ENCODE measurements around the gene TRIM17.

The TRIM17 gene

GRCh38 chr1:228393811-228394570 lies 22.7 kb downstream of the TRIM17 start:
- Histone ChIP-seq H3K36me3 (ENCODE audit: control insufficient read depth in 2 of 2, insufficient read depth in 2 of 2, low read length in 2 of 2) (peaks cover 32 to 49% of the 10 kb centered on the region in 2 donors), H3K27me3 (ENCODE audit: control insufficient read depth in 2 of 2, insufficient read depth in 2 of 2, low read length in 2 of 2) (no peaks in the 10 kb centered on the region), H3K4me3 (ENCODE audit: low read length in 2 of 2) (no peak overlapping the region), H3K4me1 (ENCODE audit: control insufficient read depth in 2 of 2, insufficient read depth in 2 of 2, low read length in 2 of 2) (no peaks in the 10 kb centered on the region), H3K27ac (ENCODE audit: low read depth in 2 of 2, low read length in 2 of 2) (no peak overlapping the region), H3K9ac (ENCODE audit: low read depth in 1 of 2, low read length in 2 of 2) (no peak overlapping the region), H3K9me3 (ENCODE audit: control insufficient read depth in 2 of 2, low read length in 2 of 2) (no peaks in the 10 kb centered on the region)

DNA sequence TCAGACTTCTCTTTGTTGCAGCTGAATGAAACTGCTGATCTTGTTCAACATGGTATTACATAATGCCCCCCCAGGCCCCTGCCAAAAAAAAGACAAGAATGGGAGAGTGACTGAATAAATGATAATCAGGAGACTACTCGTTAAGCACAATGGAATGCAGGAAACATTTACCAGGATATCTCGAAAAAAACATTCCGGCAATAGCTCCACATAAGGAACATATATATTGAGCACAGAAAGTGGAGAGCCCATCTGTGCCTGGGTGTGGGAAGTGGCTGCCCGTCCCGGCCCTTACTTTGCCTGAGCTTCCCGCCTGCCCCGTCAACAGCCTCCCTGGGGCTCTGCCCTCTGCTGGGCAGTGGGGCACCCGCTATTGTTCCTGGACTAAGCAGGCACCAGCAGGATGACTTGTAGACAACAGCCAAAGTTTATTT lies 23.4 kb downstream of the TRIM17 start:
- no peaks in the 10 kb centered on the region for H3K27me3 ChIP-seq (ENCODE audit: control insufficient read depth in 2 of 2, insufficient read depth in 2 of 2, low read length in 2 of 2)
- no peak overlapping the region for H3K4me3 ChIP-seq (ENCODE audit: low read length in 2 of 2)
- peaks cover 32 to 44% of the 10 kb centered on the region in 2 donors for H3K36me3 ChIP-seq (ENCODE audit: control insufficient read depth in 2 of 2, insufficient read depth in 2 of 2, low read length in 2 of 2)
- H3K4me1 ChIP-seq (ENCODE audit: control insufficient read depth in 2 of 2, insufficient read depth in 2 of 2, low read length in 2 of 2) = no peaks in the 10 kb centered on the region
- no peaks in the 10 kb centered on the region for H3K9me3 ChIP-seq (ENCODE audit: control insufficient read depth in 2 of 2, low read length in 2 of 2)
- H3K27ac ChIP-seq (ENCODE audit: low read depth in 2 of 2, low read length in 2 of 2) = no peak overlapping the region
- H3K9ac ChIP-seq (ENCODE audit: low read depth in 1 of 2, low read length in 2 of 2) = no peak overlapping the region

- H3K36me3 ChIP-seq (ENCODE audit: control insufficient read depth in 2 of 2, insufficient read depth in 2 of 2, low read length in 2 of 2) = peaks cover 25 to 36% of the 10 kb centered on the region in 2 donors
- H3K27ac ChIP-seq (ENCODE audit: low read depth in 2 of 2, low read length in 2 of 2) = no peak overlapping the region
- H3K9ac ChIP-seq (ENCODE audit: low read depth in 1 of 2, low read length in 2 of 2) = no peak overlapping the region
- no peak overlapping the region for H3K4me3 ChIP-seq (ENCODE audit: low read length in 2 of 2)
- no peaks in the 10 kb centered on the region for H3K27me3 ChIP-seq (ENCODE audit: control insufficient read depth in 2 of 2, insufficient read depth in 2 of 2, low read length in 2 of 2)
- H3K4me1 ChIP-seq (ENCODE audit: control insufficient read depth in 2 of 2, insufficient read depth in 2 of 2, low read length in 2 of 2) = no peaks in the 10 kb centered on the region
- H3K9me3 ChIP-seq (ENCODE audit: control insufficient read depth in 2 of 2, low read length in 2 of 2) = no peaks in the 10 kb centered on the region
Observed at GRCh38 chr1:228392111-228392936, 24.3 kb downstream of the TRIM17 start.

DNA sequence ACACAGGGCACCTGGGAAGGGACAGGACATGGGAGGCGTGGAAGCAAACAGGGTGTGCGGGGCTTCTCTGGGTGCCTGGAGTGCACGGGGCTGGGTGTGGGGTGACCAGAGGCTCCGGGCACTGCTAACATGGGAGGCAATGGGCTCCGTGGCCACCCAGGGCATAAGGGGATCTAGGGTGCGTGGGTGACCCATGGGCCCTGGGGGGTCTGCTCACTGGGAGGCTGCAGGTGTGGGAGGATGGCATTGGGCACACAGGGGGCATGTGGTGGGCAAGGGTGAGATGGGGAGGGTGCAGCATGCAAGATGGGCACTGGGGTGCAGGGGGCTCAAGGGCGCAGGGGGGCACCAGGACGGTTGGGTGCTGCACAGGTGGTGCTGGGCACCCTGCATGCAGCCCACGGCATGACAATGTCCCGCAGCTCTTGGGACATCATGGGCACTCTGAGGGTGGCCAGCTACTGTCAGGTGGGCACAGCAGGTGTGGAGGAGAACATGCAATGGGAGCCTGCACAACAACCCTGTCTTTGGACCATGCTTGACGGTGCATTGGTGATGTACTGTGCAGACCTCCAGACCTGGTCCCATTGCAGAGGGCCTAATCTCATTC lies 25.1 kb downstream of the TRIM17 start:
- no peak overlapping the region for H3K9ac ChIP-seq (ENCODE audit: low read depth in 1 of 2, low read length in 2 of 2)

GRCh38 chr1:228390649-228391048 lies 26.0 kb downstream of the TRIM17 start:
- Histone ChIP-seq H3K27ac (ENCODE audit: low read depth in 2 of 2, low read length in 2 of 2) (no peak overlapping the region), H3K9ac (ENCODE audit: low read depth in 1 of 2, low read length in 2 of 2) (no peak overlapping the region), H3K9me3 (ENCODE audit: control insufficient read depth in 2 of 2, low read length in 2 of 2) (no peaks in the 10 kb centered on the region), H3K27me3 (ENCODE audit: control insufficient read depth in 2 of 2, insufficient read depth in 2 of 2, low read length in 2 of 2) (no peaks in the 10 kb centered on the region), H3K36me3 (ENCODE audit: control insufficient read depth in 2 of 2, insufficient read depth in 2 of 2, low read length in 2 of 2) (peaks cover 11 to 21% of the 10 kb centered on the region in 2 donors), H3K4me3 (ENCODE audit: low read length in 2 of 2) (no peak overlapping the region), H3K4me1 (ENCODE audit: control insufficient read depth in 2 of 2, insufficient read depth in 2 of 2, low read length in 2 of 2) (no peaks in the 10 kb centered on the region)

More for the DNA sequence above, 25.1 kb downstream of the TRIM17 start:
- Histone ChIP-seq H3K36me3 (ENCODE audit: control insufficient read depth in 2 of 2, insufficient read depth in 2 of 2, low read length in 2 of 2) (peaks cover 19 to 29% of the 10 kb centered on the region in 2 donors), H3K4me1 (ENCODE audit: control insufficient read depth in 2 of 2, insufficient read depth in 2 of 2, low read length in 2 of 2) (no peaks in the 10 kb centered on the region), H3K9me3 (ENCODE audit: control insufficient read depth in 2 of 2, low read length in 2 of 2) (no peaks in the 10 kb centered on the region), H3K27ac (ENCODE audit: low read depth in 2 of 2, low read length in 2 of 2) (no peak overlapping the region), H3K4me3 (ENCODE audit: low read length in 2 of 2) (no peak overlapping the region), H3K27me3 (ENCODE audit: control insufficient read depth in 2 of 2, insufficient read depth in 2 of 2, low read length in 2 of 2) (no peaks in the 10 kb centered on the region)

GRCh38 chr1:228387321-228387720 lies 29.3 kb downstream of the TRIM17 start:
- Histone ChIP-seq H3K27ac (ENCODE audit: low read depth in 2 of 2, low read length in 2 of 2) (no peak overlapping the region), H3K4me1 (ENCODE audit: control insufficient read depth in 2 of 2, insufficient read depth in 2 of 2, low read length in 2 of 2) (no peaks in the 10 kb centered on the region), H3K27me3 (ENCODE audit: control insufficient read depth in 2 of 2, insufficient read depth in 2 of 2, low read length in 2 of 2) (no peaks in the 10 kb centered on the region), H3K4me3 (ENCODE audit: low read length in 2 of 2) (no peak overlapping the region), H3K9ac (ENCODE audit: low read depth in 1 of 2, low read length in 2 of 2) (no peak overlapping the region), H3K36me3 (ENCODE audit: control insufficient read depth in 2 of 2, insufficient read depth in 2 of 2, low read length in 2 of 2) (peaks cover 0 to 6% of the 10 kb centered on the region in 2 donors), H3K9me3 (ENCODE audit: control insufficient read depth in 2 of 2, low read length in 2 of 2) (no peaks in the 10 kb centered on the region)

GRCh38 chr1:228385232-228385631 lies 31.4 kb downstream of the TRIM17 start:
- Histone ChIP-seq H3K9ac (ENCODE audit: low read depth in 1 of 2, low read length in 2 of 2) (no peak overlapping the region), H3K36me3 (ENCODE audit: control insufficient read depth in 2 of 2, insufficient read depth in 2 of 2, low read length in 2 of 2) (no peaks in the 10 kb centered on the region), H3K9me3 (ENCODE audit: control insufficient read depth in 2 of 2, low read length in 2 of 2) (no peaks in the 10 kb centered on the region), H3K27ac (ENCODE audit: low read depth in 2 of 2, low read length in 2 of 2) (no peak overlapping the region), H3K4me3 (ENCODE audit: low read length in 2 of 2) (no peak overlapping the region), H3K27me3 (ENCODE audit: control insufficient read depth in 2 of 2, insufficient read depth in 2 of 2, low read length in 2 of 2) (peaks cover 0 to 4% of the 10 kb centered on the region in 2 donors), H3K4me1 (ENCODE audit: control insufficient read depth in 2 of 2, insufficient read depth in 2 of 2, low read length in 2 of 2) (peaks cover 0 to 3% of the 10 kb centered on the region in 2 donors)

DNA sequence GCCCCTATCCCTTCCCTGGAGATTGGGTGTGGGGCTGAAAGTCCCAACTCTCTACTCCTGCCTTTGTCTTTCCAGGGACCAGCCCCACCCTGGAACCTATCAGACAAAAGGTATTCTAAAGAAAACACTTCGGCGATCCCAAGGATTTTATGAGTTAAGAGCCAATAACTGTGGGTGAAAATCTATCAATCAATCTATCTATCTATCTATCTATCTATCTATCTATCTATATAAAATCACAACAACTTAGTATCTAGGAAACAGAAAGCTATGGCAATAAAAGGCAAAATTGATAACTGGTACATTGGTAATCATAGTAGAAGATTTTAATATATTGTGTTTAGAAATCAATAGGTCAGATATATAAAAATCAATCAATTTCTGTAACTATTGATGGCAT lies 32.9 kb downstream of the TRIM17 start:
- H3K4me3 ChIP-seq (ENCODE audit: low read length in 2 of 2) = no peak overlapping the region
- no peak overlapping the region for H3K27ac ChIP-seq (ENCODE audit: low read depth in 2 of 2, low read length in 2 of 2)
- peaks cover 3 to 5% of the 10 kb centered on the region in 2 donors for H3K4me1 ChIP-seq (ENCODE audit: control insufficient read depth in 2 of 2, insufficient read depth in 2 of 2, low read length in 2 of 2)
- H3K9ac ChIP-seq (ENCODE audit: low read depth in 1 of 2, low read length in 2 of 2) = no peak overlapping the region
- H3K9me3 ChIP-seq (ENCODE audit: control insufficient read depth in 2 of 2, low read length in 2 of 2) = no peaks in the 10 kb centered on the region
- no peaks in the 10 kb centered on the region for H3K36me3 ChIP-seq (ENCODE audit: control insufficient read depth in 2 of 2, insufficient read depth in 2 of 2, low read length in 2 of 2)
- H3K27me3 ChIP-seq (ENCODE audit: control insufficient read depth in 2 of 2, insufficient read depth in 2 of 2, low read length in 2 of 2) = peaks cover 0 to 4% of the 10 kb centered on the region in 2 donors

DNA sequence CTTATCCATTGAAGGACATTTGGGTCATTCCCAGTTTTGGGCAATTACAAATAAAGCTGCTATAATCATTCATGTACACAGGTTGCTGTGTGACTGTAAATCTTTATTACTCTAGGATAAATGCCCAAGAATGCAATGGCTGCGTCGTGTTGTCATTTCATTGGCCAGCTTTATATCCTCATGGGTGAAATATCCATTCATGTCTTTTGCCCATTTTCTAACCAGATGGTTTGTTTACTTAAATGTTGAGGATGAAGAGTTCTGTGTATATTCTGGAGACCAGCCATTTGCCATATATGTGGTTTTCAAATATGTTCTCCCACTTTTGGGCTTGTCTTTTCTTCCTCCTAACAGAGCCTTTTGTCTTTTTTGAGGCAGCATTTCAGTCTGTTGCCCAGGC lies 35.3 kb downstream of the TRIM17 start:
- H3K36me3 ChIP-seq (ENCODE audit: control insufficient read depth in 2 of 2, insufficient read depth in 2 of 2, low read length in 2 of 2) = no peaks in the 10 kb centered on the region
- peaks cover 0 to 4% of the 10 kb centered on the region in 2 donors for H3K27me3 ChIP-seq (ENCODE audit: control insufficient read depth in 2 of 2, insufficient read depth in 2 of 2, low read length in 2 of 2)
- H3K9ac ChIP-seq (ENCODE audit: low read depth in 1 of 2, low read length in 2 of 2) = no peak overlapping the region
- no peak overlapping the region for H3K27ac ChIP-seq (ENCODE audit: low read depth in 2 of 2, low read length in 2 of 2)
- H3K4me3 ChIP-seq (ENCODE audit: low read length in 2 of 2) = no peak overlapping the region
- H3K4me1 ChIP-seq (ENCODE audit: control insufficient read depth in 2 of 2, insufficient read depth in 2 of 2, low read length in 2 of 2) = peaks cover 5 to 7% of the 10 kb centered on the region in 2 donors
- H3K9me3 ChIP-seq (ENCODE audit: control insufficient read depth in 2 of 2, low read length in 2 of 2) = no peaks in the 10 kb centered on the region

DNA sequence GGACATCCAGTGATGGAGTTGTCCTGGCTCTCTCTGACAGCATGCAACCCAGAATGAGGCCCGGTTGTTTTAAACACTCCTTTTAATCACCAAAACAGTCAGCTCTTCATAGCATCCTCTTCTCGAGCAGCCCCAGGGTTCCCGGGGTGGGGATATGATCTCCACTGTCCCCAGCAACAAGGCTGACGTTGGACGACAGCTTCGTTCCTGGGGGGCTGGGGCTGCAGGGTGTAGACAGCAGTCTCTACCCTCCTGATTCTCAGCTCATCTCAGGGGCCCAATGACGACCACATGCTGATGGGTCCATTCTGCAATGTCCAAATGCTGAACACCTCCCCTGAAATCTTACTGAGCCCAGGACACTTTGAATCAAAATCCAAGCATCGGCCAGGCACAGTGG lies 37.0 kb downstream of the TRIM17 start:
- no peak overlapping the region for H3K9ac ChIP-seq (ENCODE audit: low read depth in 1 of 2, low read length in 2 of 2)
- peaks cover 0 to 4% of the 10 kb centered on the region in 2 donors for H3K27me3 ChIP-seq (ENCODE audit: control insufficient read depth in 2 of 2, insufficient read depth in 2 of 2, low read length in 2 of 2)
- no peaks in the 10 kb centered on the region for H3K9me3 ChIP-seq (ENCODE audit: control insufficient read depth in 2 of 2, low read length in 2 of 2)
- no peaks in the 10 kb centered on the region for H3K36me3 ChIP-seq (ENCODE audit: control insufficient read depth in 2 of 2, insufficient read depth in 2 of 2, low read length in 2 of 2)
- no peak overlapping the region for H3K27ac ChIP-seq (ENCODE audit: low read depth in 2 of 2, low read length in 2 of 2)
- H3K4me1 ChIP-seq (ENCODE audit: control insufficient read depth in 2 of 2, insufficient read depth in 2 of 2, low read length in 2 of 2) = peaks cover 5 to 7% of the 10 kb centered on the region in 2 donors
- no peak overlapping the region for H3K4me3 ChIP-seq (ENCODE audit: low read length in 2 of 2)
